ENCODE measurements around the gene CYSLTR1.
A peak's percentile ranks its signal among the peaks of the same experiment; 100 is the strongest.

The CYSLTR1 gene

DNA sequence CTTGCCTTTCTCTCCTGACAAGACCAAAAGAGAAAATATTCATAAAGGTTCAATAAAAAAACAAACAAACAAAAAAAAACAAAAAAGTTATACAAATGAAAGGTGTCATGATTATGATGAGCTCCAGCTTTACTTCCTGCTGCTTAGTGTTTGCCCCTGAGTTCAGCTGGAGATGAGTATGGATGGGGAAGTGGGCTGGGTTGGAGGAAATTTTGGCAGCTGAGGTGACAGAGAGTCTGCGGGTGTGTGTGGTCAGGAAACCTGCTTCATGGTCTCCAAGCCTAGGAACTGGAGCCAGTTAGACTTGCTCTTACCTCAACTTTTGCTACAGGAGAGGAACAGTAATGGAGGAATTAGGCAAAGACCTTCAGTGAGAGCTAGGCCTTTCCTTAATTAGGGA is 4.3 kb upstream of the CYSLTR1 start:
- no peak for TF ChIP-seq CTCF (IDR thresholded peaks at IDR 0.05; ENCODE audit: control extremely low read depth, extremely low read depth, low read depth, missing control alignments)
- no peak for DNase-seq (ENCODE audit: extremely low spot score)
- ChIA-PET CTCF (no interaction called here), POLR2A (no interaction called here)

- CTCF ChIA-PET = interaction anchor here (0.8 kb wide), 1 partner anchor 8 kb away, joined by 3 read pairs; no protein-coding TSS in a partner anchor
- POLR2A ChIA-PET = no interaction called here
- no peak for TF ChIP-seq CTCF (IDR thresholded peaks at IDR 0.05; ENCODE audit: control extremely low read depth, extremely low read depth, low read depth, missing control alignments)
- no peak for DNase-seq (ENCODE audit: extremely low spot score)
Measured at GRCh38 chrX:78330540-78330939, 3.1 kb upstream of the CYSLTR1 start.

GRCh38 chrX:78330068-78330467 is 2.7 kb upstream of the CYSLTR1 start:
- no peak for TF ChIP-seq CTCF (IDR thresholded peaks at IDR 0.05; ENCODE audit: control extremely low read depth, extremely low read depth, low read depth, missing control alignments)
- no peak for DNase-seq (ENCODE audit: extremely low spot score)
- POLR2A ChIA-PET = no interaction called here
- CTCF ChIA-PET = interaction anchor here (0.8 kb wide), 1 partner anchor 8 kb away, joined by 3 read pairs; no protein-coding TSS in a partner anchor

DNA sequence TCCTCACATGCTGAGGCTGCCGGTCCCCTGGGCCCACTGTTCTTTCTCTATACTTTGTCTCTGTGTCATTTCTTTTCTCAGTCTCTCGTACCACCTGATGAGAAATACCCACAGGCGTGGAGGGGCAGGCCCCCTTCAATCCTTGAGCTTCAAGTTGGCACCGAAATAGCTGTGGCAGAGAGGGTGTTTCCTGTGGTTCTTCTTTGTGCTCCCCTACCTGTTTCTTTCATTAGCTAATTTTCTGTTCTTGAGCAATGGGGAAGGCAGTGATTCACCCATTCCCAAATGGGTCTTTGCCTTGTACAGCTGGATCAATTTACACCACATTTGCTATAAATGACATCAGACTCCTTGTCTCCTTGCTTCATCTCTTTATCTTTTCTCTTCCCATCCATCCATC is 2.1 kb upstream of the CYSLTR1 start:
- ChIA-PET CTCF (no interaction called here), POLR2A (no interaction called here)
- no peak for DNase-seq (ENCODE audit: extremely low spot score)
- TF ChIP-seq CTCF (IDR thresholded peaks at IDR 0.05; ENCODE audit: control extremely low read depth, extremely low read depth, low read depth, missing control alignments) = no peak

GRCh38 chrX:78326401-78326800 is 1.0 kb downstream of the CYSLTR1 start:
- ChIA-PET CTCF (no interaction called here), POLR2A (no interaction called here)
- DNase-seq (ENCODE audit: extremely low spot score) = no peak
- TF ChIP-seq CTCF (IDR thresholded peaks at IDR 0.05; ENCODE audit: control extremely low read depth, extremely low read depth, low read depth, missing control alignments) = no peak

DNA sequence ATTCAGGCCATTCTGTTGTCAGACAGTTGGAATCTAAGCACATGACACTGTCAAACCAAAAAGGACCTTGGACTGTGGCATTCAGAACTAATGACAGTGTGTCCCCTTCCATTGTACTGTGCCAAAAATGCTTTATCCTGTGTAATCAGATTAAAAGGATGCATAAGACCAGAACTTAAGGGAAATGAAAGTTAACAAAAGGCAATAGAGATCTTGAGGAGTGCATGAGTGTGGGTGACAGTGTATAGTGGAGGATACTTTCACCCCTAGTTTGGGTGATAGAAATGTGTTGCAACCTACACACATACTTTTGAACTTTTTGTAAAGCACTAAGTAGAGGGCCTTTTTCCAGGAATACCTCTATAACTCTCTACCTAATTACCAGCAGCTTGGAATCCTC is 4.5 kb downstream of the CYSLTR1 start:
- no peak for TF ChIP-seq CTCF (IDR thresholded peaks at IDR 0.05; ENCODE audit: control extremely low read depth, extremely low read depth, low read depth, missing control alignments)
- CTCF ChIA-PET = interaction anchor here (1.2 to 1.7 kb wide), 2 partner anchors 8 to 10 kb away, joined by 3 to 4 read pairs; no protein-coding TSS in a partner anchor
- no peak for DNase-seq (ENCODE audit: extremely low spot score)
- POLR2A ChIA-PET = no interaction called here

DNA sequence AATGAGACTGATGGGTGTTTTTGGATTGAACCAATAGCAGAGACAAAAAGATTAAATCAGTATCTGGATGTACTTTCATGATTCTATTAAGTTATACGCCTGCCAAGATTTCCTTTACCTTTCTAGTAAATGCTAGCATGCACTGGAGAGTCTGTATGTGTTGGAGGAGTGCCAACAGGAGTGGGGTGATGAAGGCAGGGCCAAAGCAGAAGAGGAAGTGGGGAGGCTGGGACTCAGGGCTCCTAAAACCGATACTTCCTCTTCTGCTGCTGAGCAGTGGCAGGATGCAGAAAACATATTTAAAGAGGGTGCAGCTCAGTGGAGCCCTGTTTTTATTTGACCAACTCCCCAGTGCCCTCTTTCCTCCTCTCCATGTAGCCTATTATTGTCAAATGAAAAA is 5.6 kb downstream of the CYSLTR1 start:
- TF ChIP-seq CTCF (IDR thresholded peaks at IDR 0.05; ENCODE audit: control extremely low read depth, extremely low read depth, low read depth, missing control alignments) = no peak
- ChIA-PET POLR2A (interaction anchor here (0.6 kb wide), 1 partner anchor 1044 kb away, joined by 4 read pairs; no protein-coding TSS in a partner anchor), CTCF (interaction anchor here (1.2 to 1.7 kb wide), 2 partner anchors 9 kb away, joined by 3 to 4 read pairs; no protein-coding TSS in a partner anchor)
- peak; percentile 33 for DNase-seq (ENCODE audit: extremely low spot score)
